Measurements from ENCODE around the gene CCDC91. TPM values are rescaled to one million over a fixed set of nuclear protein-coding genes. Genes with fewer than 3 reads are reported as not detected.

Gene CCDC91
- total and polyA plus RNA-seq, 9 of the 15 experiments (the other 6 are each of a cell fraction or from before 2014, with no cell fraction given): 10.1 to 31.1 (median 26.3) TPM

- H3K79me2 ChIP-seq (ENCODE audit: control insufficient read depth, insufficient read depth, low read length): peaks cover 39% of the 10 kb centered on the region
- no peak overlapping the region for H2AFZ ChIP-seq (ENCODE audit: low read depth, low read length)
- peaks cover 4 to 12% of the 10 kb centered on the region in 2 experiments; a peak in 2 of 5 replicates for H3K4me1 ChIP-seq (replicated peaks in 1 of 2; ENCODE audit: control insufficient read depth in 2 of 2, insufficient read depth in 2 of 2, low read length in 2 of 2)
- no peaks in the 10 kb centered on the region for H3K27me3 ChIP-seq (ENCODE audit: control insufficient read depth in 2 of 2, insufficient read depth in 2 of 2, low read length in 2 of 2)
- no peak overlapping the region for H3K4me3 ChIP-seq
- WGBS (ENCODE audit: insufficient coverage, low coverage, missing lambda C conversion rate): 49% methylated on average over 3 of the region's 3 CpGs
- no peak overlapping the region for H3K9ac ChIP-seq (ENCODE audit: insufficient read depth in 1 of 2, low read depth in 2 of 2, low read length in 2 of 2)
- ChIA-PET CTCF (ENCODE audit: low intra/inter-chr PET ratio) (no interaction called here), POLR2A (interaction anchor here (0.6 kb wide), 1 partner anchor 11 kb away, joined by 3 read pairs; no protein-coding TSS in a partner anchor)
- in situ Hi-C loops (cut with MboI): no loop called here
- no TSS peak for BruUV-seq (replicated peaks)
- peak overlapping the region; percentile 4; the same call in 1 of the 2 replicates for H3K4me2 ChIP-seq (ENCODE audit: insufficient read depth, low read length)
- no peak for DNase-seq (ENCODE audit: extremely low read depth in 1 of 4, low spot score in 3 of 4)
- no peaks in the 10 kb centered on the region for H3K9me1 ChIP-seq (ENCODE audit: control insufficient read depth, insufficient read depth, low read length)
- peaks cover 4% of the 10 kb centered on the region; the same call in 1 of the 2 replicates for H3K9me3 ChIP-seq (replicated peaks; ENCODE audit: control insufficient read depth, insufficient read depth, low read depth, low read length)
- no peaks in the 10 kb centered on the region for H4K20me1 ChIP-seq (replicated peaks; ENCODE audit: control insufficient read depth, insufficient read depth, low read length)
- TF ChIP-seq HMBOX1 (IDR thresholded peaks at IDR 0.05): peak; percentile 74
- TF ChIP-seq DACH1 (IDR thresholded peaks at IDR 0.05; ENCODE audit: partially characterized antibody): no peak
- TF ChIP-seq NR1H2 (CRISPR knock-in tag; IDR thresholded peaks at IDR 0.05): no peak
- FAIRE-seq: no peak
- intact Hi-C loops (cut with micrococcal nuclease): no loop called here
- ATAC-seq: peak; percentile 60
- no peak overlapping the region for H3K27ac ChIP-seq (ENCODE audit: extremely low read depth, low read depth, low read length)
- 0 out of 3 replicates have a peak, but pooled peaks cover 2% of the 10 kb centered on the region for H3K36me3 ChIP-seq (ENCODE audit: control insufficient read depth, insufficient read depth, low read length)
Measured at GRCh38 chr12:28223025-28223554, 32.8 kb downstream of the CCDC91 start.

DNA sequence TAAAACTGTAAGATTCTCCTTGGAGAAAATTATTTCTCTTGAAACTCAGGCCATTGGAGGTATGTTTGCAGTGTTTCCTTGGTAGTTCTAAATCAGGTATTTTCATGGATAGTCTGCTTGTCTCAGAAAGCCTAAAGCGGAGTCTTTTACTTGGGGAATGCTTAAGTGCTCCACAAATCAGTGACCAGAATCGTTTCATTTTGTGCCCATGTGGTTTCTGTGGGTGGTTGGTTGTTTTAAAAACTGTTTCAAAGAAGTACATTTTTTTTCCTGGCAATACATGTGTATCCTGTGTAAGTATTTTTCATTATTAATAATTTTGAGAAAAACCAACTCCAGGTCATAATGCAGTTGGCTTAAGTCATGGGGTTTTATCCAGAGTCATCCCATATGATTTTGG, 33.6 kb downstream of the CCDC91 start:
- no peak overlapping the region for H3K9ac ChIP-seq (ENCODE audit: insufficient read depth in 1 of 2, low read depth in 2 of 2, low read length in 2 of 2)
- H3K9me3 ChIP-seq (replicated peaks; ENCODE audit: control insufficient read depth, insufficient read depth, low read depth, low read length): no peaks in the 10 kb centered on the region
- CTCF ChIA-PET (ENCODE audit: low intra/inter-chr PET ratio): no interaction called here
- FAIRE-seq: no peak
- no TSS peak for BruUV-seq (replicated peaks)
- no peak overlapping the region for H3K27ac ChIP-seq (ENCODE audit: extremely low read depth, low read depth, low read length)
- POLR2A ChIA-PET: no interaction called here
- H2AFZ ChIP-seq (ENCODE audit: low read depth, low read length): no peak overlapping the region
- H3K79me2 ChIP-seq (ENCODE audit: control insufficient read depth, insufficient read depth, low read length): peaks cover 41% of the 10 kb centered on the region
- H3K36me3 ChIP-seq (ENCODE audit: control insufficient read depth, insufficient read depth, low read length): 0 out of 3 replicates have a peak, but pooled peaks cover 2% of the 10 kb centered on the region
- no peak overlapping the region for H3K4me3 ChIP-seq
- WGBS (ENCODE audit: insufficient coverage, low coverage, missing lambda C conversion rate): 79% methylated on average over 2 of the region's 2 CpGs
- intact Hi-C loops (cut with micrococcal nuclease): no loop called here
- peaks cover 4 to 12% of the 10 kb centered on the region in 2 experiments; a peak in 2 of 5 replicates for H3K4me1 ChIP-seq (replicated peaks in 1 of 2; ENCODE audit: control insufficient read depth in 2 of 2, insufficient read depth in 2 of 2, low read length in 2 of 2)
- DNase-seq (ENCODE audit: extremely low read depth in 1 of 4, low spot score in 3 of 4): no peak
- no peaks in the 10 kb centered on the region for H3K9me1 ChIP-seq (ENCODE audit: control insufficient read depth, insufficient read depth, low read length)
- no peaks in the 10 kb centered on the region for H3K27me3 ChIP-seq (ENCODE audit: control insufficient read depth in 2 of 2, insufficient read depth in 2 of 2, low read length in 2 of 2)
- H4K20me1 ChIP-seq (replicated peaks; ENCODE audit: control insufficient read depth, insufficient read depth, low read length): no peaks in the 10 kb centered on the region
- no peak for ATAC-seq
- no peak overlapping the region for H3K4me2 ChIP-seq (ENCODE audit: insufficient read depth, low read length)
- in situ Hi-C loops (cut with MboI): no loop called here
- TF ChIP-seq MEIS2 (IDR thresholded peaks at IDR 0.05; ENCODE audit: partially characterized antibody): no peak
- no peak for TF ChIP-seq NEUROD1 (IDR thresholded peaks at IDR 0.05; ENCODE audit: borderline replicate concordance, low read depth, low read length, partially characterized antibody)
- no peak for TF ChIP-seq PREB (CRISPR knock-in tag; IDR thresholded peaks at IDR 0.05)
- no peak for TF ChIP-seq ZNF644 (tag; IDR thresholded peaks at IDR 0.05; ENCODE audit: low read depth)
- TF ChIP-seq, protein P1, sequence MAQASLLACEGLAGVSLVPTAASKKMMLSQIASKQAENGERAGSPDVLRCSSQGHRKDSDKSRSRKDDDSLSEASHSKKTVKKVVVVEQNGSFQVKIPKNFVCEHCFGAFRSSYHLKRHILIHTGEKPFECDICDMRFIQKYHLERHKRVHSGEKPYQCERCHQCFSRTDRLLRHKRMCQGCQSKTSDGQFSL (CRISPR knock-in tag; IDR thresholded peaks at IDR 0.05): no peak
- TF ChIP-seq, protein P1 (tag; IDR thresholded peaks at IDR 0.05): no peak
- no peak for TF ChIP-seq NR2C1 (IDR thresholded peaks at IDR 0.05)
- no peak for TF ChIP-seq NR2C1 (tag; IDR thresholded peaks at IDR 0.05)
- no peak for TF ChIP-seq FOXM1 (IDR thresholded peaks at IDR 0.05; ENCODE audit: low read depth)
- no peak for TF ChIP-seq FOXM1 (CRISPR knock-in tag; IDR thresholded peaks at IDR 0.05; ENCODE audit: low read depth)
- no peak for TF ChIP-seq TCF3 (CRISPR knock-in tag; IDR thresholded peaks at IDR 0.05)
- no peak for TF ChIP-seq ZNF324 (CRISPR knock-in tag; IDR thresholded peaks at IDR 0.05)
